Measurements from ENCODE around the gene EPC1. TPM values are rescaled to one million over a fixed set of nuclear protein-coding genes. Genes with fewer than 3 reads are reported as not detected.

The EPC1 gene
- total and polyA plus RNA-seq, 9 of the 15 experiments (the other 6 are each of a cell fraction or from before 2014, with no cell fraction given) = 7.0 to 43.6 (median 16.1) TPM

GRCh38 chr10:32266979-32267378, 80.0 kb downstream of the EPC1 start (continued):
- TF ChIP-seq CHD7 (IDR thresholded peaks at IDR 0.05; ENCODE audit: low read depth, low read length) (no peak), TAF15 (IDR thresholded peaks at IDR 0.05; ENCODE audit: low read depth, low read length) (no peak), POLR2B (IDR thresholded peaks at IDR 0.05; ENCODE audit: low read depth, partially characterized antibody) (peak; percentile 35), ZNF507 (tag; conservative IDR thresholded peaks at IDR 0.05) (no peak), NKRF (IDR thresholded peaks at IDR 0.05; ENCODE audit: borderline replicate concordance) (no peak), ARID2 (IDR thresholded peaks at IDR 0.05) (no peak), HES1 (IDR thresholded peaks at IDR 0.05; ENCODE audit: low read depth) (no peak), KDM5B (IDR thresholded peaks at IDR 0.05; ENCODE audit: insufficient replicate concordance, low read depth, low read length) (no peak), MYBL2 (IDR thresholded peaks at IDR 0.05; ENCODE audit: low read depth) (no peak), MYBL2 (CRISPR knock-in tag; IDR thresholded peaks at IDR 0.05; ENCODE audit: borderline replicate concordance) (no peak), PCBP2 (IDR thresholded peaks at IDR 0.05; ENCODE audit: low read depth, low read length, poor library complexity, severe bottlenecking) (no peak)

Measured in K562 (cell line).